K562 (cell line): ENCODE results near the gene EML2. TPM values are rescaled to one million over a fixed set of nuclear protein-coding genes. Genes with fewer than 3 reads are reported as not detected.

Experiments used
- BCLAF1 ChIP-seq, 2 experiments: fragments of 450-650 bp in 1 of 2; IDR thresholded peaks; 2 replicates each; pipeline ENCODE4 v1.6.1; 2011 to 2017; ENCODE audit warnings: low read depth in 2 of 2, antibody characterized with exemption in 1 of 2, borderline replicate concordance in 1 of 2, low read length in 1 of 2, mild to moderate bottlenecking in 1 of 2, mixed read lengths in 1 of 2; ENCODE audit not compliant: control insufficient read depth in 1 of 2
- CAMTA2 ChIP-seq: fragments of 250-450 bp; sonication (Bioruptor Pico); conservative IDR thresholded peaks from 2 replicates; pipeline ENCODE4 v1.5.1; 2022
- CREB3 ChIP-seq: fragments of 450-650 bp; conservative IDR thresholded peaks from 2 replicates; pipeline ENCODE4 v1.6.1; 2016; ENCODE audit warnings: missing genetic modification characterization, low read depth, mild to moderate bottlenecking, missing compliant biosample characterization, moderate library complexity
- CREM ChIP-seq: IDR thresholded peaks from 2 replicates; pipeline ENCODE4 v1.6.1; 2014; ENCODE audit warnings: antibody characterized with exemption, low read depth
- HDAC1 ChIP-seq, 2 experiments: fragments of 450-650 bp; IDR thresholded peaks; 2 replicates each; pipeline ENCODE4 v1.6.1; 2016 to 2017; ENCODE audit warnings: inconsistent platforms in 1 of 2, mild to moderate bottlenecking in 1 of 2, moderate library complexity in 1 of 2
- MEIS2 ChIP-seq: fragments of 450-650 bp; IDR thresholded peaks from 2 replicates; pipeline ENCODE4 v1.6.1; 2014; ENCODE audit warnings: mild to moderate bottlenecking; ENCODE audit not compliant: partially characterized antibody
- NR4A1 ChIP-seq, 2 experiments: fragments of 250-450 bp in 1 of 2; fragments of 450-650 bp in 1 of 2; sonication (Bioruptor Pico) in 1 of 2; IDR thresholded peaks; 2 replicates each; pipeline versions ENCODE4 v1.4.0 to v1.6.1; 2016 to 2020; ENCODE audit warnings: mild to moderate bottlenecking in 2 of 2, missing compliant biosample characterization in 1 of 2, missing genetic modification characterization in 1 of 2, moderate library complexity in 1 of 2
- PHF8 ChIP-seq: fragments of 200-600 bp; sonication (generic); IDR thresholded peaks from 2 replicates; pipeline ENCODE4 v1.6.1; 2012; ENCODE audit warnings: mixed run types, mild to moderate bottlenecking, inconsistent platforms, low read length, moderate library complexity, borderline replicate concordance
- RAD21 ChIP-seq, 2 experiments: fragments of 250-450 bp in 1 of 2; fragments of 450-650 bp in 1 of 2; sonication (Bioruptor Pico) in 1 of 2; formaldehyde crosslinking in 1 of 2; IDR thresholded peaks in 1 of 2; conservative IDR thresholded peaks in 1 of 2; 2 replicates each; pipeline versions ENCODE4 v1.4.0 to v1.8.0; 2020 to 2022; ENCODE audit warnings: mild to moderate bottlenecking in 2 of 2, moderate library complexity in 1 of 2
- SAP30 ChIP-seq: fragments of 200-600 bp; sonication (generic); IDR thresholded peaks from 2 replicates; pipeline ENCODE4 v1.6.1; 2012; ENCODE audit warnings: borderline replicate concordance, low read depth, mild to moderate bottlenecking, moderate library complexity, low read length, control low read depth, inconsistent platforms; ENCODE audit not compliant: insufficient read depth, poor library complexity, severe bottlenecking
- USF1 ChIP-seq: sonication (generic); formaldehyde crosslinking; IDR thresholded peaks from 2 replicates; pipeline ENCODE4 v1.9.0; 2022; ENCODE audit warnings: mild to moderate bottlenecking, missing genetic modification reagents
- ZBTB34 ChIP-seq: fragments of 250-450 bp; sonication (Bioruptor Pico); IDR thresholded peaks from 2 replicates; pipeline ENCODE4 v1.8.0; 2021; ENCODE audit warnings: mild to moderate bottlenecking, moderate library complexity
- ZBTB8A ChIP-seq: fragments of 450-650 bp; IDR thresholded peaks from 2 replicates; pipeline ENCODE4 v1.6.1; 2018; ENCODE audit warnings: mild to moderate bottlenecking, moderate library complexity; ENCODE audit not compliant: partially characterized antibody
- ZNF197 ChIP-seq: fragments of 200-800 bp; sonication (Bioruptor generic); IDR thresholded peaks from 2 replicates; pipeline ENCODE4 v1.6.1; 2016; ENCODE audit warnings: low read depth, missing genetic modification characterization, missing compliant biosample characterization
- ZNF583 ChIP-seq: fragments of 250-450 bp; sonication (Bioruptor Pico); IDR thresholded peaks from 2 replicates; pipeline ENCODE4 v1.4.0; 2020
- ZNF75A ChIP-seq: fragments of 450-650 bp; formaldehyde crosslinking; IDR thresholded peaks from 2 replicates; pipeline ENCODE4 v1.4.0; 2020; ENCODE audit warnings: mild to moderate bottlenecking
- polyA plus RNA-seq, 8 experiments: library from polyadenylated mRNA; depleted of rRNA in 4 of 8; stranded (reverse) in 5 of 8; unstranded in 3 of 8; fragments of >200 nt; fragmentation: Nextera tagmentation in 2 of 8; fragmentation: Illumina TruSeq in 1 of 8; extraction: Ambion mirVana in 2 of 8; extraction: Trizol in 1 of 8; gene quantifications; 2 replicates each; pipeline versions ENCODE4 v1.2.1 to v1.2.3, GENCODE V29; 2011 to 2014; ENCODE audit warnings: inconsistent platforms in 1 of 8, missing spikeins in 1 of 8
- total RNA-seq, 7 experiments: library from RNA; depleted of rRNA in 6 of 7; stranded (reverse); fragments of >200 nt in 6 of 7; fragmentation: Illumina TruSeq in 2 of 7; extraction: Trizol in 2 of 7; gene quantifications; 2 replicates each; pipeline versions ENCODE4 v1.2.1 to v1.2.3, GENCODE V29; 2011 to 2021; ENCODE audit warnings: low replicate concordance in 1 of 7

Gene EML2
- total and polyA plus RNA-seq, 9 of the 15 experiments (the other 6 are each of a cell fraction or from before 2014, with no cell fraction given): 2.6 to 69.6 (median 24.8) TPM

GRCh38 chr19:45640849-45641273 lies 1.7 kb upstream of the EML2 start (continued):
- TF ChIP-seq CREB3 (tag): no peak
- TF ChIP-seq ZBTB34: no peak
- TF ChIP-seq SAP30: peak; percentile 84
- TF ChIP-seq HDAC1 (IDR thresholded peaks at IDR 0.05): peak in 1 of 2 experiments; percentile 46; a peak in 1 of 4 replicates
- TF ChIP-seq ZNF75A: no peak
- no peak for TF ChIP-seq RAD21 (CRISPR knock-in tag; conservative IDR thresholded peaks at IDR 0.05 in 1 of 2, IDR thresholded peaks at IDR 0.05 in 1 of 2)
- 0 out of 2 replicates have a peak, but pooled peaks have one; percentile 2 for TF ChIP-seq CREM
- no peak for TF ChIP-seq NR4A1 (CRISPR knock-in tag; IDR thresholded peaks at IDR 0.05)
- no peak for TF ChIP-seq NR4A1 (tag; IDR thresholded peaks at IDR 0.05)
- TF ChIP-seq PHF8: no peak
- TF ChIP-seq MEIS2: peak; percentile 12
- peak; percentile 34; the same call in 1 of the 2 replicates for TF ChIP-seq ZNF583 (CRISPR knock-in tag)
- TF ChIP-seq ZNF197 (CRISPR knock-in tag): no peak
- no peak for TF ChIP-seq BCLAF1 (IDR thresholded peaks at IDR 0.05; ENCODE audit: borderline replicate concordance in 1 of 2, control insufficient read depth in 1 of 2, low read depth in 2 of 2, low read length in 1 of 2)
- TF ChIP-seq ZBTB8A: no peak
- TF ChIP-seq CAMTA2 (CRISPR knock-in tag): no peak
- TF ChIP-seq USF1 (CRISPR knock-in tag): no peak
